Measurements from ENCODE around the gene SNX1.

- TF ChIP-seq CTCF (conservative IDR thresholded peaks at IDR 0.05; ENCODE audit: low read depth, low read length) (no peak), EZH2phosphoT487 (IDR thresholded peaks at IDR 0.05; ENCODE audit: borderline replicate concordance, low read length) (no peak), EZH2 (IDR thresholded peaks at IDR 0.05; ENCODE audit: low read length, unreplicated experiment) (no peak)
Observed at GRCh38 chr15:64164436-64164835, 68.7 kb downstream of the SNX1 start.
